ENCODE measurements around the gene CTSC.

DNA sequence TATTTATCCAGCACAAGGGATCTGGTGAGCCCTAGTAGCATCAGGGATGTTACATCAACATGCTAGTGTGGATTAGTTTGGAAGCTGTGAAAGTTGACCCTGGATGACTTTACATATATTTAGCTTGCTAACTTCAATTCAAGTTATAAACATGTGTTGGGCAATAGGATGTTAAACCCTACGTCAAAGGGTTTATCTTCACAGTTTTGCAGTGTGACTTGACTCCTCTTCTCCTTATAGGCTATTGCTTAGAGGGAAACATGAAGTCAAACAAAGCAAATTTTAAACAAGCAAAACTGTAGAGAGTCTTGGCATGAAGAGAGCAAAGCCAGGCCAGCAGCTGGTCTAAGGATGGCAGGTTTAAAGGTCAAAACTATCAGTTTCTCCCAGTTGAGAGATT is 11.3 kb upstream of the CTSC start:
- TF ChIP-seq CTCF (IDR thresholded peaks at IDR 0.05): no peak
- TF ChIP-seq POLR2A (IDR thresholded peaks at IDR 0.05): no peak
